Measurements from ENCODE around the gene FABP6. TPM values are rescaled to one million over a fixed set of nuclear protein-coding genes. Genes with fewer than 3 reads are reported as not detected.

FABP6 gene
- total RNA-seq, 1 experiment from 2014 or later, result 0.31 TPM

GRCh38 chr5:160270704-160271103 is 41.4 kb downstream of the FABP6 start:
- ATAC-seq, result no peak
- POLR2A ChIA-PET, result no interaction called here
- in situ Hi-C loops (cut with HindIII; ENCODE audit: low pct_unique_long_range_greater_than_20kb, low sequenced_read_pairs) (no loop called here), intact Hi-C loops (cut with micrococcal nuclease; ENCODE audit: unreplicated experiment) (no loop called here)
- BruUV-seq (replicated peaks), result no TSS peak
- H3K27me3 ChIP-seq (ENCODE audit: control insufficient read depth, insufficient read depth, low read length), result no peaks in the 10 kb centered on the region
- TF ChIP-seq TCF7L2 (IDR thresholded peaks at IDR 0.05; ENCODE audit: low read depth, low read length), result no peak
- TF ChIP-seq REST (IDR thresholded peaks at IDR 0.05; ENCODE audit: insufficient read depth in 1 of 2, low read depth in 2 of 2, low read length in 1 of 2), result no peak
- TF ChIP-seq CTCF (IDR thresholded peaks at IDR 0.05), result no peak
- TF ChIP-seq SIN3A (IDR thresholded peaks at IDR 0.05; ENCODE audit: borderline replicate concordance, insufficient read depth, low read depth, low read length), result no peak
- TF ChIP-seq POLR2AphosphoS5 (IDR thresholded peaks at IDR 0.05; ENCODE audit: low read depth, low read length), result no peak
- peaks cover 6% of the 10 kb centered on the region; the same call in 1 of the 2 replicates for H3K36me3 ChIP-seq (ENCODE audit: control insufficient read depth, insufficient read depth, low read length)
- no peaks in the 10 kb centered on the region; the same call in 1 of the 2 replicates for H3K4me1 ChIP-seq (ENCODE audit: control insufficient read depth, insufficient read depth, low read length)
- no peaks in the 10 kb centered on the region for H3K9me3 ChIP-seq (ENCODE audit: control insufficient read depth, insufficient read depth, low read depth, low read length)
- CTCF ChIA-PET, result no interaction called here
- no peak for DNase-seq (ENCODE audit: low read depth, low spot score)
- no peak overlapping the region for H3K27ac ChIP-seq (ENCODE audit: low read length)
- H3K4me3 ChIP-seq (ENCODE audit: low read depth in 2 of 2, low read length in 2 of 2), result no peak overlapping the region

GRCh38 chr5:160271396-160271795 is 42.1 kb downstream of the FABP6 start:
- Histone ChIP-seq H3K36me3 (ENCODE audit: control insufficient read depth, insufficient read depth, low read length) (peaks cover 6% of the 10 kb centered on the region; the same call in 1 of the 2 replicates), H3K9me3 (ENCODE audit: control insufficient read depth, insufficient read depth, low read depth, low read length) (no peaks in the 10 kb centered on the region), H3K4me1 (ENCODE audit: control insufficient read depth, insufficient read depth, low read length) (no peaks in the 10 kb centered on the region; the same call in 1 of the 2 replicates), H3K27me3 (ENCODE audit: control insufficient read depth, insufficient read depth, low read length) (no peaks in the 10 kb centered on the region), H3K27ac (ENCODE audit: low read length) (no peak overlapping the region), H3K4me3 (ENCODE audit: low read depth in 2 of 2, low read length in 2 of 2) (no peak overlapping the region)
- intact Hi-C loops (cut with micrococcal nuclease; ENCODE audit: unreplicated experiment), result no loop called here
- TF ChIP-seq POLR2AphosphoS5 (IDR thresholded peaks at IDR 0.05; ENCODE audit: low read depth, low read length) (no peak), TCF7L2 (IDR thresholded peaks at IDR 0.05; ENCODE audit: low read depth, low read length) (no peak), REST (IDR thresholded peaks at IDR 0.05; ENCODE audit: insufficient read depth in 1 of 2, low read depth in 2 of 2, low read length in 1 of 2) (no peak), SIN3A (IDR thresholded peaks at IDR 0.05; ENCODE audit: borderline replicate concordance, insufficient read depth, low read depth, low read length) (no peak), CTCF (IDR thresholded peaks at IDR 0.05) (no peak)
- ChIA-PET CTCF (no interaction called here), POLR2A (no interaction called here)
- in situ Hi-C loops (cut with HindIII; ENCODE audit: low pct_unique_long_range_greater_than_20kb, low sequenced_read_pairs), result no loop called here
- DNase-seq (ENCODE audit: low read depth, low spot score) (no peak), ATAC-seq (no peak)
- no TSS peak for BruUV-seq (replicated peaks)
